ENCODE results near the gene FSIP1.

The FSIP1 gene

DNA sequence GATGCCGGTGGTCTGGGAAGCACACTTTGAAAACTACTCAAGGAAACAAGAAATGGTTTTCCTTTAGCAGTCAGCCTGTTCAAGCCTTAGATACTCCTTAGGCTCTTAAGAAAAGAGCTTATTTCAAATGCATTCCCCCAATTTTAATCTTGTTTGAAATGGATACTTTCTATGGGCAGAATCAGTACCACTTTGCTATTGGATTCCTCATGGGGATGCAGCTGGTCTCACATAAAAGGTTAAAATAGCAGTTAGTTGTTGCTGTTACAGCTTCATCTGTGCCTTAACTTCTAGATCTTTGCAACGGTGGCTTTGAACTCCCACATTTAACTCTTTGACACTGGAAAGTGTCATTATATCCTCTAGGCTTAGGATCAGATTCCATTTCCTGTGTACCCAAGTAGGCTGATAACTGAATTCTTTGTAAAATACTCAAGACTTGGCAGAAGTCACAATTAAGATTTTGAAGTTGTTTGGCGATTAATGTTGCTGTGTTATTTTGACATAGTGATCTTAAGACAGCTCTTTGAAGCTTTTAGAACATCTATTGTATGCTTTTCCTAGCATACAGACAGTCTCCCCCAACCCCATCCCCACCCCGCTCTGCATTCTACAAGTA, 199.6 kb downstream of the FSIP1 start:
- DNase-seq (ENCODE audit: low read depth, low spot score): no peak

DNA sequence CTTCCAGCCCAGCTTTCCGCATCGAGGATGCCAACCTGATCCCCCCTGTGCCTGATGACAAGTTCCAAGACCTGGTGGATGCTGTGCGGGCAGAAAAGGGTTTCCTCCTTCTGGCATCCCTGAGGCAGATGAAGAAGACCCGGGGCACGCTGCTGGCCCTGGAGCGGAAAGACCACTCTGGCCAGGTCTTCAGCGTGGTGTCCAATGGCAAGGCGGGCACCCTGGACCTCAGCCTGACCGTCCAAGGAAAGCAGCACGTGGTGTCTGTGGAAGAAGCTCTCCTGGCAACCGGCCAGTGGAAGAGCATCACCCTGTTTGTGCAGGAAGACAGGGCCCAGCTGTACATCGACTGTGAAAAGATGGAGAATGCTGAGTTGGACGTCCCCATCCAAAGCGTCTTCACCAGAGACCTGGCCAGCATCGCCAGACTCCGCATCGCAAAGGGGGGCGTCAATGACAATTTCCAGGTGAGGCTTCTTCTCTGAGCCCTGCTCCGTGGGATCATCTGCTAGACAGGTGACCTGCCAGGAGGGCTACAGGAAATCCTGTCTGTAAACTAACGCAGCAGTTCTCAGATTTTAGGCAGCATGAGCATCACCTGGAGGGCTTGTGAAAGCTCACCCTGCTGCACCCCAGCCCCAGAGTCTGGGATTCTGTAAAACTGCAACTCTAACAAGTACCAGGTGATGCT, 200.2 kb downstream of the FSIP1 start:
- DNase-seq (ENCODE audit: low read depth, low spot score): no peak

DNA sequence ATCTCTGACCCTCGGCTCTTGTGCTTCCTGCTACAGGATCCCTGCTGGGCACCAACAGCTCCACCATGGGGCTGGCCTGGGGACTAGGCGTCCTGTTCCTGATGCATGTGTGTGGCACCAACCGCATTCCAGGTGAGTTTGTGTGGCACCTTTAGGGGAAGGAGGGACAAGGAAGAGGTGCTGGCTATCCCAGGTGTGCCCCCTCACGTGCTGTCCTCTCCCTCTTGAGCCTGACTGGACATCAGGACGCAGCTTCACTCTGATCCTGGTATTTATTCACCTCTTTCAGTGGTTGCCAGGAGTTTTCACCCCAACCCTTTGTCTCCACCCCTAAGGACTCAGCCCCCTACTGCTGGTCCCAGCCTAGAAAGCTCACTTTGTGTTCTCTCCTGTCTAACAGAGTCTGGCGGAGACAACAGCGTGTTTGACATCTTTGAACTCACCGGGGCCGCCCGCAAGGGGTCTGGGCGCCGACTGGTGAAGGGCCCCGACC, 200.8 kb downstream of the FSIP1 start:
- no peak for DNase-seq (ENCODE audit: low read depth, low spot score)

DNA sequence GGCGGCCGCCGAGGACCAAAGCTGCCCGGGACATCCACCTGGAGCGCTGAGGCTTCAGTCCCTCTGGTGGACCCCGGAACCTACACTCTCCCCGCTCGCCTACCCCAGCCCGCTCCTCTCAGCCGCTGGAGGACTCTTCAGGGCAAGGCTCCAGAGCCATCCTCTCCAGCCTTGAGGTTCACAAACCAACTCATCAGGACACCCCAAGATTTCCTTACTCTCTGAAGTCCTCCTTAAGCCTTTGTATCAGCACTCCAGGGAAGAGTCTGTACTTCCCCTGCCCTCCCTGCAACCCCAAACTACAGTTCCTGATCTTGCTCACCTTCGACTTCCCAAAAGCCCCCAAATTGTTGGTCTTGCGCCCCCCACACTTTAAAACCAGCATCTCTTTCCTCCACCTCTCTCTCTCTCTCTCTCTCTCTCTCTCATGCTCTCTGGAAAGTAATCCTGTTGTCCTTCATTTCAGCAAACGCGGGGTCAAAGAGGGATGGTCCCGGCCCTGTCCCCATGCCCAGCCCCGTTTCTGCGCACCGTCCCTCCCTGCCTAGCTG, 201.3 kb downstream of the FSIP1 start:
- no peak for DNase-seq (ENCODE audit: low read depth, low spot score)

DNA sequence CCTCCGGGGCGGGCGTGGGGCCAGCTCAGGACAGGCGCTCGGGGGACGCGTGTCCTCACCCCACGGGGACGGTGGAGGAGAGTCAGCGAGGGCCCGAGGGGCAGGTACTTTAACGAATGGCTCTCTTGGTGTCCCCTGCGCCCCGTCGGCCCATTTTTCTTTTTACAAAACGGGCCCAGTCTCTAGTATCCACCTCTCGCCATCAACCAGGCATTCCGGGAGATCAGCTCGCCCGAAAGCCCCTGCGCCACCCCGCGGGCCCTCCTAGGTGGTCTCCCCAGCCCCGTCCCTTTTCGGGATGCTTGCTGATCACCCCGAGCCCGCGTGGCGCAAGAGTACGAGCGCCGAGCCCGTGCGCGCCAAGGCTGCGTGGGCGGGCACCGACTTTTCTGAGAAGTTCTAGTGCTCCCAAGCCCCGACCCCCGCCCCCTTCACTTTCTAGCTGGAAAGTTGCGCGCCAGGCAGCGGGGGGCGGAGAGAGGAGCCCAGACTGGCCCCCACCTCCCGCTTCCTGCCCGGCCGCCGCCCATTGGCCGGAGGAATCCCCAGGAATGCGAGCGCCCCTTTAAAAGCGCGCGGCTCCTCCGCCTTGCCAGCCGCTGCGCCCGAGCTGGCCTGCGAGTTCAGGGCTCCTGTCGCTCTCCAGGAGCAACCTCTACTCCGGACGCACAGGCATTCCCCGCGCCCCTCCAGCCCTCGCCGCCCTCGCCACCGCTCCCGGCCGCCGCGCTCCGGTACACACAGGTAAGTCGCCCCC, 202.0 kb downstream of the FSIP1 start, which contains the start of gene THBS1:
TSS of gene THBS1 (plus strand) at position 595 of the 757 bp plus-strand sequence. CDS start 779 bp downstream, outside the sequence.
- DNase-seq (ENCODE audit: low read depth, low spot score): peak; percentile 64

DNA sequence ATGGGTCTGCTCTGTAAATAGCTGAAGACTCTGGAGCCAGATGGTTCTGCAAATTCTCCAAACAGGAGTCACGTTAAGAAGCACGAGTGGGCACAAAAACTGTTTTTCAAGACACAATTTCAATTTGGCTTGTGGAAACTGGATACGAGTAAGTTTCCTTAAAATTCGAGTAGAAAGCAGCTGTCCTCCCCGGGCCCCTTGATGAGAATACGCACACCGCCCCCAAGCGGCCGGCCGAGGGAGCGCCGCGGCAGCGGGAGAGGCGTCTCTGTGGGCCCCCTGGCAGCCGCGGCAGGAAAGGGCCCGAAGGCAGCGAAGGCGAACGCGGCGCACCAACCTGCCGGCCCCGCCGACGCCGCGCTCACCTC, 202.5 kb downstream of the FSIP1 start:
- peak; percentile 83 for DNase-seq (ENCODE audit: low read depth, low spot score)

DNA sequence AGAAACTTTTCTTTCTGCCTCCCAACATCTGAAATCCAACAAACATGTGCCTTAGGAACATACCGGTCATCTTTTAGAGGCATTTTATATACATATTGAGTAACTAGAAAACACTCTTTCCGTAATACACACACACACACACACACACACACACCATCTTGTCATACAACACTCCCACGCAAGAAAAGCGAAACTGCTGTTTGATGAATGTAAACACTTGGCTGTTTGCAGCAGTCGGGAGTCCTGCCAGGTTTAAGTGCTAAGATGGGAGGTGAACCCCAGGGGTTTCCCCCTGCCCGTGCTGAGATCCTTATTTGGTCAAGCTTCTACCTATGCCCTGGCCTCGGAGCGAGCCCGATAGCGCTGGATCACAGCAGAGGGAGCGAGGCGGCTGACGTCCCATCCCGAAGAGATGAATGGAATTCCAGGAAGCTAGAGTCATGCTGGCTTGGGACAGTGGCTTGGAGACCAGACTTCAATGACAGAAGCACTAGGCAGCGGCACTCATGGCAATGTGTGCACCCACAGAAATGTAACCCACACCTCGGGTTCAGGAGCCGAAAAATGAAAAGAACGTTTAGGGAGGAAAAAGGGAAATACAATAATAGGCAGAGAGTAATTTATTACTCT, 203.0 kb downstream of the FSIP1 start:
- DNase-seq (ENCODE audit: low read depth, low spot score): no peak

DNA sequence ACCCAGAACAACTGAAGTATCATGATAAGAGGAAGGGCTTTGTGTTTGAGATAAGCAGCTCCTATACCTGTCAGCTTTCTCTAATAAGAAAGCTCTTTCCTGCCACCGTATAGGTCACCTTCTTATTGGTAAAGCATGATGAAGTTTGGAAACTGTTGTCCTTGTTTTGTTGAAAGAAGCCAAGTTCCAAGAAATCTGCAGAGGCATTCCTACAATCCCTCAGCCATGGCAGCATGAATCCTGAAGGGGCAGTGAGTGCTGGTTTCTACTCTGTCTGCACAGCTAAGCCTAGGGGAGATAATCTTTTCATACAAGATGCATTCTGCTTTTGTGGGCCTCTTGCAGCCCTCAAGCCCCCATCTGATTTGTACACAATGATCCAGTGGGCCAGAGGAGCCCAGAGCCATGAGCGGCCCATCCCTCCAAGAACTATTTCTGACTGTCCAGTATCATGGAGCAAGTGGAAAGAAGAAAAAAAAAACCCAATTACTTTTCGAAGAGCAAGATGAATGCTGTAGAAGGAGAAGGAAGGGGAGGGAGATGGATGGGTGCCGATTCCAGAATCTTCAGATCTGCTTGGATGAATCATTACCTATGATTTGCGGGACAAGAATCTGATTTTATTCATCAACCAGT, 203.7 kb downstream of the FSIP1 start:
- no peak for DNase-seq (ENCODE audit: low read depth, low spot score)

DNA sequence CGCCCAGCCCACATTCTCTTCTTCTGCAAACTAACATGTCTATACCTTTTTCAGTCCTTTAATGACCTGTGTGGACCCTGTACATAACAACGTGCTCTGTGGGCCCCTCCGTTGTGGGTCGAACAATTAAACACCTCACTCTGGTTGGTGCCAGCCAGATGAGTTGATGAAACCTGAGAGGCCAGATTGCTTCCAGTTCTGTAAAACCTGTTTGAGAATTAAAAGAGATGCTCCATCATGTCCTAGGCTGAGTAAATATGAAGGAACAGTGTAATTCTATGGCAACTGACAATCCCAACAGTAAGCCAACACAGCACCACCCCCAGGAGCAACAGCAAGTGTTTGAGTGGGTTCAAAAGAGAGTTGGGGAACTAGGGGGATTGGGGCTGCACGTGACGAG, 207.5 kb downstream of the FSIP1 start:
- no peak for DNase-seq (ENCODE audit: low read depth, low spot score)

DNA sequence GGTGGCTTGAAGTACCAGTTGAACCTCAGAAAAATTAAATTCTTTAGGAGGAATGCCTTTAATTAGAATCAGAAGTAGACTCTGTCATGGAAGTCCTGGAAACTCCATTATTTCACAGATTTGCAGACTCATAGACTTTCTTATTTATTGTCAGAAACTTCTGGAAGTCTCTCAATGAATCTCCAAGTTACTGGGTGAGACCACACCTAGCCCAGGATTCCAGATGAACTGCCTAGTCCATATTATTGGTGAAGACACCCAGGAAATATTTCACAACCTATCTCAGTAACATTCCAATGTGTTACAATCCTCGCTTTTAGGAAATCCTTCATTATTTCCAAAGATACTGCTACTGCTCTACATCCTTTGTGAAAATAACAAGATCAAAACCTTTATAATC, 208.2 kb downstream of the FSIP1 start:
- DNase-seq (ENCODE audit: low read depth, low spot score): no peak

DNA sequence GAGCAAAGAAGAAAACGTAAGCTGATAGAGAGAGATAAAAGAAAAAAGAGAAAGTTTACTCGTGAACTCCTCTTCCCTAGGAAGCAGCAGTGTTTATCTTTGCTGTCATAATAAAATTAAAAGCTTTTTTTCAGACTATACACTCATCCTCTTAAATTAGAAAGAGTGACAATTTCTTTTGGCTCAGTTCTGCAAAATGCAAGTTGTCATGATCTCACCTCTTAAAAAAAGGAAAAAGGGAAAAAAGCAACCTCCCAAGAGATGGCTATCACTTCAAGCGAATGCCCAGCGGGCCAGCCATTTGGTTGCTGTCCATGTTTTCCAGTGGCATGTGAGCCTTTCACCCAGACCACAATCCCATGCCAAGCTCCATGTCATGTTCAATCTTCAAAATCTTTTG, 208.8 kb downstream of the FSIP1 start:
- DNase-seq (ENCODE audit: low read depth, low spot score): no peak

DNA sequence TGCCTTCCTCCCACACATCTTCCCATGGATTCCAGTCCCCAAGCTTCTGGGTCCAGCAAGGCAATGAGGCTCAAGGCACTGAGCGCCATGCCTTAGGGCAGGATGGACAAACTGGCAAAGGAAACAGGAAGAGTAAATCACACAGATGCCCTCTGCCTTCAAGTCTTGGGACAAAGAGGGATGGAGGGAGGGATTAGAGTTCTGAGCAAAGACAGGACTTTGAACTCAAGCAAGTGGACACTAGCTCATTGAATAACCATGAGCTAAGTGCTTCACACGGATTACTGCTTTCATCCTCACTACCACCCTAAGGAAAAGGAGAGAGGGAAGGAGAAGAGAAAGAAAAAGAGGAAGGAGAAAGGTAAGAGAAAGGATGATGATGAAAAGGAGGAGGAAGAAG, 209.4 kb downstream of the FSIP1 start:
- no peak for DNase-seq (ENCODE audit: low read depth, low spot score)

DNA sequence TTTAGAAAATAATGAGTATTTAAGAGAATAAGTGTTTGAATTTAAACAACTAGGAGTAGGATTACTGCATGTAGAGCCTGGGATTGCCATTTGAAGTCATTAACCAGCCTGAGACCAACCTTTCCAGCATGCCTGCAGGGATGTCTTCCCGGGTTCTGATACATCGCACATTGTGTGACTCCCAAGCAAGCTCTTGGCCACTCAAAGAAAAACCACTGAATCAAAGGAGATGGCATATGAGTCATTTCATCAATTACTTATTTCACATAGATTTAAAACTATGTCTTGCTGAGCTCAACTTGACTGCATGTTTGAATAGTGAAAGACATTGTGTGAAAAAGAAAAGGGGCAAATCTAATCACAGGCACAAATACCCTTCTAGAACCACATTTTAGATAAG, 216.8 kb downstream of the FSIP1 start:
- DNase-seq (ENCODE audit: low read depth, low spot score): no peak

DNA sequence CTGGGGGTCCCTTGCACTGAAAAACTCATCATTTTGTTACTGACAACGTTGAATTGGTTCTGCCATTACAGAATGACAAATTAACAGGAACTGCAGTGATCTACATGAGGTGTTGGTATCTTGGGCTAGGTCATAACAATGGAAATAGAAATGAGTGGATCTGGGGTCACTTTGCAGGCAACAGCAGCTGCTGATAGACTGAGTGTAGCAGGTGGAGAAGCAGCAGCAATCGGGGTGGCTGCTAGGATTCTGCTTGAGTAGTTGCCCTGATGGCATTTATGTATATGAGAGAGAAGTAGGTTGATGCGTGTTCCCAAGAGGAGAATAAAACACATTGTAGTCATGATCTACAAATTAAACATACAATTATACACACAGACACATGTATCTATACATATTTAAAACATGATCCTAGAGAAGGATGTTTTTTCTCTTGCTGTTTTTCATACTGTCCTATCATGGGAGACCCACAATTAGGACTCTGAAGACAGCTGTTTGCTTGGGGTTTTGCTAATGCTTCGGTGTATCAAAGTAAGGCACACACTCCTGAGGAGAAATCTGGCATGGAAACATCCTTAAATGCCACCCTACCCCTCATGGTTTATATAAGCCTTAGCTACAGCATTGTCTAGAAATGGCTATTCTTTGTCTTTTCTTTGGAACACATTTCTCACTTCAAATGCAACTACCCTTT, 217.5 kb downstream of the FSIP1 start:
- DNase-seq (ENCODE audit: low read depth, low spot score): no peak

DNA sequence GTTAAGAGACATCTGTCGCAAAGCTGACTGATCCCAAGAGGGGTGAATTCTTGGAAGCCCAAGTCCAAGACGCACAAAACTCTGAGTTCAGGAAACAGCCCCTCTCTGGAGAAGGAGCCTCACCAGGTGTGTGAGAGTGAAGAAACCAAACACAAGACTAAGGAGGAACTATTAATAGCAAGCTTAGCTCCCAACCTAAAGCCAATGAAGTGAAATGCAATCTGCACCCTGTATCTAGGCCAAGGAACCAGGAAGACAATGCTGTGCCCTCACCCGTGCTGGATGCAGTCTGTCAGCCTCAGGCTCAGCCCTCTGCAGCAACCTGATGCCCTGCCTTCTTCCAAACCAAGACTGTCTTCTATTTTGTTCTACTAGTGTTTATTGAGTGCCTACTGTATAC, 224.2 kb downstream of the FSIP1 start:
- DNase-seq (ENCODE audit: low read depth, low spot score): no peak

DNA sequence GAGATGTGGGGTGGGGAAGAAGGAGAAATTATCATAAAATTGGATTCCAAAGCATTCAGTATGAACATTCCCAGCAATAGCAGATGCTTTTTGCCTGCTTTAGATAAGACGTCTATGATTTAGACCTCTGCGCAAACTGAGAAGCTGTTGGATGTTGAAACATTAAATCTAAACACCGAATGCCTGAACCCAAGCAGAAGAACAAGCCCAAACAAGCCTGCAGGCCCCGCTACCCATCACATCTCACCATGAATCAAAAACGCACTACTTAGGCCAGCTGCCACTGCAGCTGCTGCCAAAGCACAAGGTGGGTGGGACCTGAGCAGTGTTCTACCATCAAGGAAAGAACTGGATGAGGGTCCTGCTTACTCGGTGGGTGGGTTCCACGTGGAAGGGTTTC, 226.2 kb downstream of the FSIP1 start:
- no peak for DNase-seq (ENCODE audit: low read depth, low spot score)

DNA sequence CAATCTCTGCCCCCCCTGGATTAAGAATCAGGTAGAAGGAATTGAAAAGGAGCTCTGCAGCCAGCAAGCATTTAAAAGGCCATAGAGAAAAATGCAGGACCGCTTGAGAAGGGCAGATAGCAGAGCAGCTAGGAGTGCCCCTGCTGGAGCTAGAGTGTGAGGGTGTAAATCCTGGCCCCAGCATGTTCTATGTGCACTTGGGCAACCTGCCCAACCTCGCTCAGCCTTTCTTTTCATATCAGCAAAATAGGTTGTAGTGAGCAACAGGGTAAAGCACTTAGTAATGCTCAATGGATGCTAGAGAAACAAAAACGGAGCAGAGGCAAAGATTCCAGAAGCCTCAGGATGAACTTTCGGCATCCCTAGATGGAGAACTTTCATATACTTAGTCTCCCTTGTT, 226.8 kb downstream of the FSIP1 start:
- no peak for DNase-seq (ENCODE audit: low read depth, low spot score)

DNA sequence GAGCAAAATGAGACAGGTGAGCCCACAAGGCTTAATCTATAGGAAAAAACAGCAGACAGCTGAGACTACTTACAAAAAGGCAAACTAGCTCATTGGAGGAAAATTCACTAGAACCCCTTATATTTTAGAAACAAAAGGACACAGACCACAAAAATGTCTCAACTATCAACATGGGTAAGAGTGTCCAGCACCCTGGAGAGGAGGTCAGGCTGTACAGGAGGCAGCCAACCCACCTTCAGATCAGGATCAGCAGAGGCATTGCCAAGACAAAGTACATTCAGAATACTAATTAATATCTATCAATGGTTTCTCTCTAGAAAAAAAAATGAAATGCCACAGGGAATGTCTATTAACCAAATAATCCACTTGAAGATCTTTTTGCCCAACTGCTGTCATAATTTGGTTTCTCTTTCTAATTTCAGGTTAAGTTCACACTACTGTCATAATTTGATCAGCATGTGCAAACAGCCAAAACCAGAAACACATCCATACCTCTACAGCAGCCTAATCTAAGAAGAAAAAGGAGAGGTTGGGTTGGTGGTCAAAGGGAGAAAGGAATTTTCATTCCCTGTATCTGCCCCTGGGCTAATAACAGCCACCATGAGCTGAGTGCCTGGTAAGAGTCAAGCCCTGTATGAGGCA, 227.8 kb downstream of the FSIP1 start:
- DNase-seq (ENCODE audit: low read depth, low spot score): no peak

DNA sequence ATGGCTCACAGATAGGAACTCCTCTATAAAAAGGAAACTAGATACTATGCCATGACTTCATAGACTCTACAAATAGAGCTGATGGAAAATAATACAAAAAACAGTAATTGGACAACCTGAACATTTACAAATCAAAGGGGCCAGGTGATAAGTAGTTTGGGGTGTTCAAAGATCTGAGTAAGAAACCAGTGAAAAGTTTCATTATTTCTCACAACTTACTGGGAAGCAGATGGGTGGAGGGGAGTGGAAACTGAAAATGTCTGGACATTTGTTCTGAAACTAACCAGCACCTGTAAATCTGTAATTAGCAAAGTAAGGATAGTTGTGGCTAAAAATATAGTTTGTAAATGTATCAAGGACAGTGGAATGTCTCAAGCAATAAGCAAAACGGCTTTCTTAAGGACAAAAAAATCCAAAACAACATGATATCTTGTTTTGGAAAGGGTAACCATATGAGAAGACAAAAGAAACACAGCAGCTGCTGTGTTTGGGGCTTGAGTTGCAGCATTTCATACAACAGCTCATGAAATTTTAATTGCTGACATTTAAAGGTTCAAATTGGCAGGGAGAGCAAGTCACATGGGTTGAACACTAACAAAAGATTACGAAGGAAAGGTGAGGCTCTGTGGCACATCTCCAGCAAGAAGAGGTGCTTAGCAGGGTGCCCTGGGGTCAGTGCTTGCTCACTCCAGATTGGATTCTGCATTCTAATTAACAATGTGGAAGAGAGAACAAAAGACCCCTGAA, 228.5 kb downstream of the FSIP1 start:
- no peak for DNase-seq (ENCODE audit: low read depth, low spot score)

DNA sequence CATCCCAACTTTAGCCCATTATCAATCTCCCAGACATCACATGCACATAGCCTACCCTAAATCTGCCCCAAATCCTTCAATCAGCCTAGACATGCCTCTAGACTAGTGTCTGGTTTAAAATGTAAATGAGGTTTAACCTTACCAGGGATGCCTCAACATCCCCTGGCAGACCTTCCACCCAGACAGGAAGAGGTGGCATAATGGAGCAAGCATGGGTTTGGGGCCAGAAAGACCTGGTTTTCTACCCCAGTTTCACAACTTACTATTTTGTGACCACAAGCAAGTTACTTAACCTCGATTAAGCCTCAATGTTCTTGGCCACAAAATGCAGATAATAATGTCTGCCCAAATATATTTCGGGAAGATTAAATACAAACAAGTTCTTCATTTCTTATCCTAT, 230.1 kb downstream of the FSIP1 start:
- no peak for DNase-seq (ENCODE audit: low read depth, low spot score)

All from smooth muscle cell of the brain vasculature (primary cell).